WTC11 (cell line): ENCODE results near the gene PARD3B. TPM values are rescaled to one million over a fixed set of nuclear protein-coding genes. Genes with fewer than 3 reads are reported as not detected.

Experiments used
- ATAC-seq: fragments of 200-7000 bp; cut with Tn5 transposase; 2 replicates; pipeline ENCODE4 v1.10.0; 2021; ENCODE audit warnings: mild to moderate bottlenecking, moderate library complexity
- CTCF ChIA-PET: fragments of 300-600 bp; sonication (Branson Sonifier 250); formaldehyde crosslinking; loops from one replicate; lab custom pipeline; 2021; ENCODE audit warnings: antibody characterized with exemption; lab: Charles Lee
- POLR2A ChIA-PET: fragments of 350-600 bp; sonication (Branson Sonifier 250); formaldehyde crosslinking; loops from one replicate; lab custom pipeline; 2021; ENCODE audit warnings: antibody characterized with exemption; lab: Charles Lee
- DNase-seq: peaks from one replicate; pipeline ENCODE4 v3.0.0; 2021; ENCODE audit warnings: low spot score
- H3K27ac Mint-ChIP-seq: 2 replicates; pipeline ENCODE4 v1.8.0; 2021; ENCODE audit warnings: mixed read lengths
- H3K27me3 Mint-ChIP-seq: 2 replicates; pipeline ENCODE4 v1.8.0; 2021; ENCODE audit warnings: low read depth, mild to moderate bottlenecking, moderate library complexity, mixed read lengths
- H3K36me3 Mint-ChIP-seq: 2 replicates; pipeline ENCODE4 v1.8.0; 2021; ENCODE audit warnings: mixed read lengths
- H3K4me1 Mint-ChIP-seq: 2 replicates; pipeline ENCODE4 v1.8.0; 2022; ENCODE audit warnings: mixed read lengths
- H3K4me3 Mint-ChIP-seq: 2 replicates; pipeline ENCODE4 v1.8.0; 2021; ENCODE audit warnings: mild to moderate bottlenecking, moderate library complexity, mixed read lengths
- H3K9me3 Mint-ChIP-seq: 2 replicates; pipeline ENCODE4 v1.8.0; 2021; ENCODE audit warnings: mixed read lengths
- CBFB ChIP-seq: sonication (generic); formaldehyde crosslinking; IDR thresholded peaks from 2 replicates; pipeline ENCODE4 v1.8.1; 2022; ENCODE audit warnings: mild to moderate bottlenecking, low read depth, missing genetic modification reagents
- E2F5 ChIP-seq: sonication (generic); formaldehyde crosslinking; IDR thresholded peaks from 2 replicates; pipeline ENCODE4 v1.8.1; 2022; ENCODE audit warnings: mild to moderate bottlenecking, moderate library complexity, missing genetic modification reagents
- OVOL2 ChIP-seq: fragments of 250-450 bp; sonication (Bioruptor Pico); IDR thresholded peaks from 2 replicates; pipeline ENCODE4 v1.9.0; 2021; ENCODE audit warnings: mild to moderate bottlenecking, borderline replicate concordance
- PREB ChIP-seq: sonication (generic); formaldehyde crosslinking; IDR thresholded peaks from 2 replicates; pipeline ENCODE4 v1.8.1; 2022; ENCODE audit warnings: mild to moderate bottlenecking, missing genetic modification reagents, moderate library complexity, borderline replicate concordance
- SMAD3 ChIP-seq: sonication (generic); formaldehyde crosslinking; IDR thresholded peaks from 2 replicates; pipeline ENCODE4 v1.8.0; 2022; ENCODE audit warnings: missing genetic modification reagents, mild to moderate bottlenecking, borderline replicate concordance
- SP1 ChIP-seq: sonication (generic); formaldehyde crosslinking; conservative IDR thresholded peaks from 2 replicates; pipeline ENCODE4 v1.8.1; 2022; ENCODE audit warnings: missing genetic modification reagents
- total RNA-seq: library from RNA; stranded (reverse); gene quantifications from 3 replicates; pipeline ENCODE4 v1.2.3, GENCODE V29; 2021
- TF ChIP-seq, protein P1 (sequence below): fragments of 250-450 bp; sonication (Bioruptor Pico); IDR thresholded peaks from 2 replicates; pipeline ENCODE4 v1.9.0; 2021; ENCODE audit warnings: mild to moderate bottlenecking, borderline replicate concordance
- TF ChIP-seq, protein P2 (sequence below): sonication (generic); formaldehyde crosslinking; IDR thresholded peaks from 2 replicates; pipeline ENCODE4 v1.8.1; 2022; ENCODE audit warnings: low read depth, missing genetic modification reagents, borderline replicate concordance
- TF ChIP-seq, protein P3 (sequence below): sonication (generic); formaldehyde crosslinking; IDR thresholded peaks from 2 replicates; pipeline ENCODE4 v1.8.1; 2023; ENCODE audit warnings: mild to moderate bottlenecking, missing genetic modification reagents, borderline replicate concordance
- TF ChIP-seq, protein P4 (sequence below): fragments of 200-600 bp; IDR thresholded peaks from 2 replicates; pipeline ENCODE4 v1.8.0; 2022; ENCODE audit warnings: antibody characterized with exemption

Gene PARD3B
- total RNA-seq, 1 experiment from 2014 or later, result 5.6 TPM

DNA sequence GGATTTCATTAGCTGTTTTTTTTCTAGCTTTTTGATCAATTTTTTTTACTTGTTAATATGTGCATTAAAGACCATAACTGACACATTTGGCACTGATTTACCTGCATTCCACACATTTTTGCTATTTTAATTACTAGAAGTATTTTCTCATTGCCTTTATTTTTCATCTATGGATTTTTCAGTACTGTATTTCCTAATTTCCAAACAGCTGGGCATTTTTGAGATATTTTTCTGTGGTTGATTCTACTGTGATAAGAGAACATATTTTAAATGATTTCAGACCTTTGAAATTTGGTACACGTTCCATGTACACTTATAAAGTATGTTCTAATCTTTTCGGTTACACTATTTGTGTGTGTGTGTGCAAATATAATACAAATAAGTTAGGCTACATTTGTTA, 135.3 kb downstream of the PARD3B start (continued):
- TF ChIP-seq, protein P1, sequence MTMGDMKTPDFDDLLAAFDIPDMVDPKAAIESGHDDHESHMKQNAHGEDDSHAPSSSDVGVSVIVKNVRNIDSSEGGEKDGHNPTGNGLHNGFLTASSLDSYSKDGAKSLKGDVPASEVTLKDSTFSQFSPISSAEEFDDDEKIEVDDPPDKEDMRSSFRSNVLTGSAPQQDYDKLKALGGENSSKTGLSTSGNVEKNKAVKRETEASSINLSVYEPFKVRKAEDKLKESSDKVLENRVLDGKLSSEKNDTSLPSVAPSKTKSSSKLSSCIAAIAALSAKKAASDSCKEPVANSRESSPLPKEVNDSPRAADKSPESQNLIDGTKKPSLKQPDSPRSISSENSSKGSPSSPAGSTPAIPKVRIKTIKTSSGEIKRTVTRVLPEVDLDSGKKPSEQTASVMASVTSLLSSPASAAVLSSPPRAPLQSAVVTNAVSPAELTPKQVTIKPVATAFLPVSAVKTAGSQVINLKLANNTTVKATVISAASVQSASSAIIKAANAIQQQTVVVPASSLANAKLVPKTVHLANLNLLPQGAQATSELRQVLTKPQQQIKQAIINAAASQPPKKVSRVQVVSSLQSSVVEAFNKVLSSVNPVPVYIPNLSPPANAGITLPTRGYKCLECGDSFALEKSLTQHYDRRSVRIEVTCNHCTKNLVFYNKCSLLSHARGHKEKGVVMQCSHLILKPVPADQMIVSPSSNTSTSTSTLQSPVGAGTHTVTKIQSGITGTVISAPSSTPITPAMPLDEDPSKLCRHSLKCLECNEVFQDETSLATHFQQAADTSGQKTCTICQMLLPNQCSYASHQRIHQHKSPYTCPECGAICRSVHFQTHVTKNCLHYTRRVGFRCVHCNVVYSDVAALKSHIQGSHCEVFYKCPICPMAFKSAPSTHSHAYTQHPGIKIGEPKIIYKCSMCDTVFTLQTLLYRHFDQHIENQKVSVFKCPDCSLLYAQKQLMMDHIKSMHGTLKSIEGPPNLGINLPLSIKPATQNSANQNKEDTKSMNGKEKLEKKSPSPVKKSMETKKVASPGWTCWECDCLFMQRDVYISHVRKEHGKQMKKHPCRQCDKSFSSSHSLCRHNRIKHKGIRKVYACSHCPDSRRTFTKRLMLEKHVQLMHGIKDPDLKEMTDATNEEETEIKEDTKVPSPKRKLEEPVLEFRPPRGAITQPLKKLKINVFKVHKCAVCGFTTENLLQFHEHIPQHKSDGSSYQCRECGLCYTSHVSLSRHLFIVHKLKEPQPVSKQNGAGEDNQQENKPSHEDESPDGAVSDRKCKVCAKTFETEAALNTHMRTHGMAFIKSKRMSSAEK, result no peak
- TF ChIP-seq CBFB (CRISPR knock-in tag), result no peak
- no peak for TF ChIP-seq PREB (CRISPR knock-in tag)
- TF ChIP-seq OVOL2 (CRISPR knock-in tag), result no peak
- TF ChIP-seq, protein P2, sequence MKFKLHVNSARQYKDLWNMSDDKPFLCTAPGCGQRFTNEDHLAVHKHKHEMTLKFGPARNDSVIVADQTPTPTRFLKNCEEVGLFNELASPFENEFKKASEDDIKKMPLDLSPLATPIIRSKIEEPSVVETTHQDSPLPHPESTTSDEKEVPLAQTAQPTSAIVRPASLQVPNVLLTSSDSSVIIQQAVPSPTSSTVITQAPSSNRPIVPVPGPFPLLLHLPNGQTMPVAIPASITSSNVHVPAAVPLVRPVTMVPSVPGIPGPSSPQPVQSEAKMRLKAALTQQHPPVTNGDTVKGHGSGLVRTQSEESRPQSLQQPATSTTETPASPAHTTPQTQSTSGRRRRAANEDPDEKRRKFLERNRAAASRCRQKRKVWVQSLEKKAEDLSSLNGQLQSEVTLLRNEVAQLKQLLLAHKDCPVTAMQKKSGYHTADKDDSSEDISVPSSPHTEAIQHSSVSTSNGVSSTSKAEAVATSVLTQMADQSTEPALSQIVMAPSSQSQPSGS (CRISPR knock-in tag), result no peak

GRCh38 chr2:204681412-204681811, 136.1 kb downstream of the PARD3B start:
- DNase-seq (no peak), ATAC-seq (no peak)
- Mint-ChIP-seq H3K27ac (no peak overlapping the region), H3K4me1 (no peaks in the 10 kb centered on the region), H3K27me3 (no peaks in the 10 kb centered on the region), H3K9me3 (no peaks in the 10 kb centered on the region), H3K36me3 (no peaks in the 10 kb centered on the region), H3K4me3 (no peak overlapping the region)
- TF ChIP-seq SP1 (CRISPR knock-in tag) (no peak), CBFB (CRISPR knock-in tag) (no peak), E2F5 (CRISPR knock-in tag) (no peak), SMAD3 (no peak)
- TF ChIP-seq, protein P3, sequence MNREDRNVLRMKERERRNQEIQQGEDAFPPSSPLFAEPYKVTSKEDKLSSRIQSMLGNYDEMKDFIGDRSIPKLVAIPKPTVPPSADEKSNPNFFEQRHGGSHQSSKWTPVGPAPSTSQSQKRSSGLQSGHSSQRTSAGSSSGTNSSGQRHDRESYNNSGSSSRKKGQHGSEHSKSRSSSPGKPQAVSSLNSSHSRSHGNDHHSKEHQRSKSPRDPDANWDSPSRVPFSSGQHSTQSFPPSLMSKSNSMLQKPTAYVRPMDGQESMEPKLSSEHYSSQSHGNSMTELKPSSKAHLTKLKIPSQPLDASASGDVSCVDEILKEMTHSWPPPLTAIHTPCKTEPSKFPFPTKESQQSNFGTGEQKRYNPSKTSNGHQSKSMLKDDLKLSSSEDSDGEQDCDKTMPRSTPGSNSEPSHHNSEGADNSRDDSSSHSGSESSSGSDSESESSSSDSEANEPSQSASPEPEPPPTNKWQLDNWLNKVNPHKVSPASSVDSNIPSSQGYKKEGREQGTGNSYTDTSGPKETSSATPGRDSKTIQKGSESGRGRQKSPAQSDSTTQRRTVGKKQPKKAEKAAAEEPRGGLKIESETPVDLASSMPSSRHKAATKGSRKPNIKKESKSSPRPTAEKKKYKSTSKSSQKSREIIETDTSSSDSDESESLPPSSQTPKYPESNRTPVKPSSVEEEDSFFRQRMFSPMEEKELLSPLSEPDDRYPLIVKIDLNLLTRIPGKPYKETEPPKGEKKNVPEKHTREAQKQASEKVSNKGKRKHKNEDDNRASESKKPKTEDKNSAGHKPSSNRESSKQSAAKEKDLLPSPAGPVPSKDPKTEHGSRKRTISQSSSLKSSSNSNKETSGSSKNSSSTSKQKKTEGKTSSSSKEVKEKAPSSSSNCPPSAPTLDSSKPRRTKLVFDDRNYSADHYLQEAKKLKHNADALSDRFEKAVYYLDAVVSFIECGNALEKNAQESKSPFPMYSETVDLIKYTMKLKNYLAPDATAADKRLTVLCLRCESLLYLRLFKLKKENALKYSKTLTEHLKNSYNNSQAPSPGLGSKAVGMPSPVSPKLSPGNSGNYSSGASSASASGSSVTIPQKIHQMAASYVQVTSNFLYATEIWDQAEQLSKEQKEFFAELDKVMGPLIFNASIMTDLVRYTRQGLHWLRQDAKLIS (CRISPR knock-in tag), result no peak
- TF ChIP-seq, protein P2 (CRISPR knock-in tag), result no peak
- TF ChIP-seq, protein P4, sequence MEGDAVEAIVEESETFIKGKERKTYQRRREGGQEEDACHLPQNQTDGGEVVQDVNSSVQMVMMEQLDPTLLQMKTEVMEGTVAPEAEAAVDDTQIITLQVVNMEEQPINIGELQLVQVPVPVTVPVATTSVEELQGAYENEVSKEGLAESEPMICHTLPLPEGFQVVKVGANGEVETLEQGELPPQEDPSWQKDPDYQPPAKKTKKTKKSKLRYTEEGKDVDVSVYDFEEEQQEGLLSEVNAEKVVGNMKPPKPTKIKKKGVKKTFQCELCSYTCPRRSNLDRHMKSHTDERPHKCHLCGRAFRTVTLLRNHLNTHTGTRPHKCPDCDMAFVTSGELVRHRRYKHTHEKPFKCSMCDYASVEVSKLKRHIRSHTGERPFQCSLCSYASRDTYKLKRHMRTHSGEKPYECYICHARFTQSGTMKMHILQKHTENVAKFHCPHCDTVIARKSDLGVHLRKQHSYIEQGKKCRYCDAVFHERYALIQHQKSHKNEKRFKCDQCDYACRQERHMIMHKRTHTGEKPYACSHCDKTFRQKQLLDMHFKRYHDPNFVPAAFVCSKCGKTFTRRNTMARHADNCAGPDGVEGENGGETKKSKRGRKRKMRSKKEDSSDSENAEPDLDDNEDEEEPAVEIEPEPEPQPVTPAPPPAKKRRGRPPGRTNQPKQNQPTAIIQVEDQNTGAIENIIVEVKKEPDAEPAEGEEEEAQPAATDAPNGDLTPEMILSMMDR, result no peak
- POLR2A ChIA-PET, result no interaction called here
- CTCF ChIA-PET, result no interaction called here
